ENCODE results near the gene ALS2CL.

- TF ChIP-seq FOS (IDR thresholded peaks at IDR 0.05; ENCODE audit: borderline replicate concordance, insufficient read depth, low read length) (no peak), CTCF (IDR thresholded peaks at IDR 0.05; ENCODE audit: extremely low read depth in 1 of 2, insufficient read depth in 1 of 2, low read depth in 1 of 2, low read length in 2 of 2) (no peak)
Observed at GRCh38 chr3:46667061-46667621, 26.3 kb downstream of the ALS2CL start.

Measured in endothelial cell of umbilical vein (primary cell).